PC-3 (cell line): ENCODE measurements around the gene UBASH3B. TPM values are rescaled to one million over a fixed set of nuclear protein-coding genes. Genes with fewer than 3 reads are reported as not detected.

ENCODE experiments used
- ATAC-seq: fragments of 200-7000 bp; cut with Tn5 transposase; 2 replicates; pipeline ENCODE4 v1.9.1; 2020; ENCODE audit warnings: mild to moderate bottlenecking, moderate library complexity
- BruUV-seq: library from RNA; stranded (reverse); fragments of 400-500 nt; replicated peaks from 2 replicates; lab custom pipeline; 2021; lab: Mats Ljungman, UMichigan
- CTCF ChIA-PET: fragments of 300-600 bp; sonication (Branson Sonifier 250); formaldehyde crosslinking; loops from one replicate; lab custom pipeline; 2022; ENCODE audit warnings: antibody characterized with exemption; lab: Charles Lee
- POLR2A ChIA-PET: fragments of 300-600 bp; sonication (Branson Sonifier 250); formaldehyde crosslinking; loops from one replicate; lab custom pipeline; 2022; ENCODE audit warnings: antibody characterized with exemption; ENCODE audit not compliant: unreplicated experiment; lab: Charles Lee
- DNase-seq: peaks from one replicate; pipeline ENCODE4 v3.0.0-alpha.2; 2015
- H2AFZ ChIP-seq: fragments of 300-600 bp; sonication (generic); 2 replicates; pipeline ENCODE4 v1.6.0; 2016; ENCODE audit warnings: antibody characterized with exemption, low read length
- H3F3A ChIP-seq: fragments of 300-600 bp; sonication (generic); one replicate; pipeline ENCODE4 v1.6.0; 2017; ENCODE audit warnings: antibody characterized with exemption, low read length, control low read depth, mild to moderate bottlenecking; ENCODE audit not compliant: unreplicated experiment
- H3K27ac ChIP-seq: fragments of 300-600 bp; sonication (generic); 2 replicates; pipeline ENCODE4 v1.5.1; 2016; ENCODE audit warnings: mild to moderate bottlenecking, low read length
- H3K27me3 ChIP-seq: fragments of 300-600 bp; sonication (generic); 2 replicates; pipeline ENCODE4 v1.6.1; 2016; ENCODE audit warnings: low read length, mixed read lengths
- H3K36me3 ChIP-seq: fragments of 300-600 bp; sonication (generic); 2 replicates; pipeline ENCODE4 v1.6.1; 2016; ENCODE audit warnings: low read depth, mixed run types, low read length, mixed read lengths
- H3K4me1 ChIP-seq: fragments of 300-600 bp; sonication (generic); 2 replicates; pipeline ENCODE4 v1.5.1; 2016; ENCODE audit warnings: low read length; ENCODE audit not compliant: insufficient read depth
- H3K4me2 ChIP-seq: fragments of 300-600 bp; sonication (generic); 2 replicates; pipeline ENCODE4 v1.6.0; 2016; ENCODE audit warnings: low read length
- H3K4me3 ChIP-seq: fragments of 300-600 bp; sonication (generic); 2 replicates; pipeline ENCODE4 v1.5.1; 2016; ENCODE audit warnings: mild to moderate bottlenecking, low read length, mixed read lengths
- H3K79me2 ChIP-seq: fragments of 300-600 bp; sonication (generic); 2 replicates; pipeline ENCODE4 v1.6.1; 2017; ENCODE audit warnings: low read length, mixed read lengths
- H3K9ac ChIP-seq: fragments of 300-600 bp; sonication (generic); 2 replicates; pipeline ENCODE4 v1.6.0; 2016; ENCODE audit warnings: mild to moderate bottlenecking, low read length
- H3K9me2 ChIP-seq: fragments of 300-600 bp; sonication (generic); replicated peaks from 2 replicates; pipeline ENCODE4 v1.6.1; 2016; ENCODE audit warnings: mixed run types, low read length, mixed read lengths
- H3K9me3 ChIP-seq: fragments of 300-600 bp; sonication (generic); 2 replicates; pipeline ENCODE4 v1.6.1; 2016; ENCODE audit warnings: low read length, mixed read lengths
- H4K20me1 ChIP-seq: fragments of 300-600 bp; sonication (generic); 2 replicates; pipeline ENCODE4 v1.6.1; 2016; ENCODE audit warnings: low read length, mixed read lengths
- EZH2 ChIP-seq: fragments of 300-600 bp; sonication (generic); IDR thresholded peaks from one replicate; pipeline ENCODE4 v1.6.1; 2017; ENCODE audit warnings: antibody characterized with exemption, mild to moderate bottlenecking, low read length; ENCODE audit not compliant: unreplicated experiment
- EZH2phosphoT487 ChIP-seq: fragments of 300-600 bp; sonication (generic); IDR thresholded peaks from 2 replicates; pipeline ENCODE4 v1.6.1; 2018; ENCODE audit warnings: mild to moderate bottlenecking, antibody characterized with exemption, low read length, borderline replicate concordance
- intact Hi-C: fragments of 100-400 bp; cut with micrococcal nuclease; formaldehyde crosslinking; loops from 2 replicates; pipeline ENCODE4 v1.9.0; 2023
- total RNA-seq: library from RNA; depleted of rRNA; stranded (reverse); fragments of >200 nt; gene quantifications from 2 replicates; pipeline ENCODE4 v1.2.3, GENCODE V29; 2014
- TF ChIP-seq, protein P1 (sequence below): fragments of 300-600 bp; sonication (generic); conservative IDR thresholded peaks from 2 replicates; pipeline ENCODE4 v1.5.1; 2017; ENCODE audit warnings: antibody characterized with exemption, low read depth, mild to moderate bottlenecking, low read length

UBASH3B gene
- total RNA-seq, 1 experiment from 2014 or later: 178 TPM

DNA sequence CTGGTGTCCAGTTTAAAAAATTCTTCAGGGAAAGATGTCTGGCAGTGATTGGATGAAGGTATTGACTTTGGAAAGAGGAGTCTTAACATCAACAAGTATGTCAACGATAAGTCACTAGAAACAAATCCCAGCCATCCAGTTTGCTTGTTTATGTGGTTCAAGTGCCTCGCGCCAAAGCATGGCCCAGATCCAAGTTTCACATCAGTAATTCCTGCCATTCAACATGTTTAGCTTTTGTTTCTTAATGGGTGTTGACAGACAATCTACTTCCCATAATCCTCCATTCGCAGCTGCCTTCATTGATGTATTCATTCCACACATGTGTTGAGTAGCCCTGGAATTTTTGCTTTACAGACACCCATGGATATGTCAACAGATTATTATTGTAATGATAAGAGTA, 77.8 kb downstream of the UBASH3B start:
- Histone ChIP-seq H3K27me3 (no peaks in the 10 kb centered on the region), H3K9me2 (no peaks in the 10 kb centered on the region), H3K9me3 (no peaks in the 10 kb centered on the region), H3K4me1 (peaks cover 42% of the 10 kb centered on the region), H3K36me3 (no peaks in the 10 kb centered on the region), H2AFZ (no peak overlapping the region), H3K9ac (no peak overlapping the region), H3K27ac (peak overlapping the region; percentile 85; the same call in 1 of the 2 replicates), H3K79me2 (peaks cover 11% of the 10 kb centered on the region), H3F3A (no peaks in the 10 kb centered on the region), H4K20me1 (no peaks in the 10 kb centered on the region), H3K4me2 (peak overlapping the region; percentile 41; the same call in 1 of the 2 replicates), H3K4me3 (no peak overlapping the region)
- DNase-seq (peak; percentile 66), ATAC-seq (no peak)
- TF ChIP-seq, protein P1, sequence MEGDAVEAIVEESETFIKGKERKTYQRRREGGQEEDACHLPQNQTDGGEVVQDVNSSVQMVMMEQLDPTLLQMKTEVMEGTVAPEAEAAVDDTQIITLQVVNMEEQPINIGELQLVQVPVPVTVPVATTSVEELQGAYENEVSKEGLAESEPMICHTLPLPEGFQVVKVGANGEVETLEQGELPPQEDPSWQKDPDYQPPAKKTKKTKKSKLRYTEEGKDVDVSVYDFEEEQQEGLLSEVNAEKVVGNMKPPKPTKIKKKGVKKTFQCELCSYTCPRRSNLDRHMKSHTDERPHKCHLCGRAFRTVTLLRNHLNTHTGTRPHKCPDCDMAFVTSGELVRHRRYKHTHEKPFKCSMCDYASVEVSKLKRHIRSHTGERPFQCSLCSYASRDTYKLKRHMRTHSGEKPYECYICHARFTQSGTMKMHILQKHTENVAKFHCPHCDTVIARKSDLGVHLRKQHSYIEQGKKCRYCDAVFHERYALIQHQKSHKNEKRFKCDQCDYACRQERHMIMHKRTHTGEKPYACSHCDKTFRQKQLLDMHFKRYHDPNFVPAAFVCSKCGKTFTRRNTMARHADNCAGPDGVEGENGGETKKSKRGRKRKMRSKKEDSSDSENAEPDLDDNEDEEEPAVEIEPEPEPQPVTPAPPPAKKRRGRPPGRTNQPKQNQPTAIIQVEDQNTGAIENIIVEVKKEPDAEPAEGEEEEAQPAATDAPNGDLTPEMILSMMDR: no peak
- TF ChIP-seq EZH2 (no peak), EZH2phosphoT487 (no peak)
- CTCF ChIA-PET: interaction anchor here (1.0 kb wide), 1 partner anchor 104 kb away, joined by 4 read pairs; no protein-coding TSS in a partner anchor
- POLR2A ChIA-PET: no interaction called here
- BruUV-seq: no TSS peak
- intact Hi-C loops: no loop called here

DNA sequence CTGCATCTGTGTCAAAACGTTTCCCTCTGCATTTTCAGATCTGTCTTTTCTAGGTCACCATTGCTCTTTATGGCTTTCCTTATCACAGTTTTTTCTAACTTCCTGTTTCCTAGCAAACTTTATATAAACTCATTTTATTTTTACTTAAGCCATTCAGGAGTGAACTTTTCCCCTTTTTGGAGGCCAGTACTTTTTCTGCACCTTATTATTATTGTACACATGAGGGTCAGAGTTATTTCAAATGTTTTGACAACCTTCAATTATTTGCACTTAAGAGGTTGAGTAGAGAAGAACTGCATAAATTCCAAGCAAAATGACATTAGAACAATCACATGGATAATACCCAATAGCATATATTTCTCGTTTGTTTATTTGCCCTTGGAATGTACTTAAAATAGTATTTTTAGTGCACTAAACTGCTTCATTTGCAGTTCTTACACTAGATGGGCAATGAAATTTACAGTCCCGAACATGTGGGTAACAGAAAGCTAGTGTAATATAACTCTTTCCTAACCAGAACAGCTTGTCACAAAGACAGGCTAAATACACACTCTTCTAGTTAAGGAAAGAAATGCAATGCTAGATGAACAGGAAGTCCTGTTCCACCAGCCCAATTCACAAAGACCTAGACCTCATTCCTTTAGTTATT, 79.5 kb downstream of the UBASH3B start:
- intact Hi-C loops: no loop called here
- Histone ChIP-seq H4K20me1 (no peaks in the 10 kb centered on the region), H3K9me3 (no peaks in the 10 kb centered on the region), H2AFZ (no peak overlapping the region), H3K36me3 (no peaks in the 10 kb centered on the region), H3K79me2 (peaks cover 16% of the 10 kb centered on the region), H3K27ac (no peak overlapping the region), H3K9me2 (no peaks in the 10 kb centered on the region), H3K4me1 (peaks cover 43% of the 10 kb centered on the region), H3K4me2 (no peak overlapping the region), H3K27me3 (no peaks in the 10 kb centered on the region), H3K9ac (no peak overlapping the region), H3K4me3 (no peak overlapping the region), H3F3A (no peaks in the 10 kb centered on the region)
- no peak for ATAC-seq
- no TSS peak for BruUV-seq
- no peak for DNase-seq
- ChIA-PET CTCF (no interaction called here), POLR2A (no interaction called here)
- TF ChIP-seq, protein P1: no peak
- no peak for TF ChIP-seq EZH2
- TF ChIP-seq EZH2phosphoT487: no peak

DNA sequence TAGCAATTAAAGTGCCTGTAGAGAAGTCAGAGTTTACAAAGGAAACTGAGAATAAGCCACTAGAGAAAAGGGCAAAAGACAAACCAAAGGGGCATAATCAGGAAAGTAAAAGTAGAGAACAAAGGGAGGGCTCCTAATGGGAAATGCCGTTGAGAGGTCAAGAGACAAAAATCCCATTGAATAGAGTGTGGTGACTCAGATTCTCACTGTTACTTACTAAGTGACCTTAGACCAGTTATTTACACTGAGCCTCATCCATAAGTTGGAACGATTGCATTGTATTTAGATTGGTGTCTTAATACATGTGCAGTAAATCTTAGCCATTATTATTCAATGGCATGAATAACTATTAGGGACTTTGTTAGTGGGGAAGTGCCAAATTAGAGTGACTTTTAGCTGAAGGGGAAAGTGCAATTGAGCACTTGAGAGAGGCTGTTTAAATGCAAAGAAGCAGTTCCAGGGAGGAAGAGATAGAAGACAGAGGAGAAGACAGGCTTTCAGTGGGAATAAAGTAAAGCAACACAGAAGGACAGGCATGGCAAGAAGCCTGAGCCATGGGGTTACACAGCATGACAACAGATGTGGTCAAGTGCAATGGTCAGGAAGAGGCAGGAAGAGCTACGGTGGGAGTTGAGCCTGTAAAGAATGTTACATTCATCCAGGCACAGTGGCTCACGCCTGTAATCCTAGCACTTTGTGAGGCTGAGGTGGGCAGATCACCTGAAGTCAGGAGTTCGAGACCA, 82.6 kb downstream of the UBASH3B start:
- Histone ChIP-seq H3K9me3 (no peaks in the 10 kb centered on the region), H3K27ac (peak overlapping the region; percentile 64), H4K20me1 (no peaks in the 10 kb centered on the region), H3K27me3 (no peaks in the 10 kb centered on the region), H3F3A (no peaks in the 10 kb centered on the region), H3K4me1 (peaks cover 19% of the 10 kb centered on the region), H2AFZ (no peak overlapping the region), H3K4me2 (peak overlapping the region; percentile 62), H3K4me3 (no peak overlapping the region), H3K79me2 (peaks cover 5% of the 10 kb centered on the region), H3K9me2 (no peaks in the 10 kb centered on the region), H3K9ac (no peak overlapping the region; the same call in 1 of the 2 replicates), H3K36me3 (no peaks in the 10 kb centered on the region)
- DNase-seq (peak; percentile 72), ATAC-seq (peak; percentile 79)
- TF ChIP-seq, protein P1: no peak
- TF ChIP-seq EZH2: no peak
- TF ChIP-seq EZH2phosphoT487: no peak
- CTCF ChIA-PET: no interaction called here
- intact Hi-C loops: no loop called here
- no TSS peak for BruUV-seq
- POLR2A ChIA-PET: interaction anchor here (0.5 kb wide), 1 partner anchor 575 kb away, joined by 3 read pairs; no protein-coding TSS in a partner anchor
